Measurements from ENCODE around the gene MAP1S. TPM values are rescaled to one million over a fixed set of nuclear protein-coding genes. Genes with fewer than 3 reads are reported as not detected.
A peak's percentile ranks its signal among the peaks of the same experiment; 100 is the strongest.
"Not testable (repeated sequence)": the region's sequence is repeated elsewhere in the genome, so short reads cannot be mapped to it uniquely, and the experiment has no call there.

MAP1S gene
- total RNA-seq, 1 donor from 2014 or later = 111 TPM

- Histone ChIP-seq H3K4me1 (no peaks in the 10 kb centered on the region), H3K36me3 (no peaks in the 10 kb centered on the region), H3K27me3 (peaks cover 13% of the 10 kb centered on the region), H3K27ac (no peak overlapping the region), H3K9me3 (no peaks in the 10 kb centered on the region), H3K4me3 (peak overlapping the region in 1 of 2 donors; percentile 28)
- TF ChIP-seq, protein P1, sequence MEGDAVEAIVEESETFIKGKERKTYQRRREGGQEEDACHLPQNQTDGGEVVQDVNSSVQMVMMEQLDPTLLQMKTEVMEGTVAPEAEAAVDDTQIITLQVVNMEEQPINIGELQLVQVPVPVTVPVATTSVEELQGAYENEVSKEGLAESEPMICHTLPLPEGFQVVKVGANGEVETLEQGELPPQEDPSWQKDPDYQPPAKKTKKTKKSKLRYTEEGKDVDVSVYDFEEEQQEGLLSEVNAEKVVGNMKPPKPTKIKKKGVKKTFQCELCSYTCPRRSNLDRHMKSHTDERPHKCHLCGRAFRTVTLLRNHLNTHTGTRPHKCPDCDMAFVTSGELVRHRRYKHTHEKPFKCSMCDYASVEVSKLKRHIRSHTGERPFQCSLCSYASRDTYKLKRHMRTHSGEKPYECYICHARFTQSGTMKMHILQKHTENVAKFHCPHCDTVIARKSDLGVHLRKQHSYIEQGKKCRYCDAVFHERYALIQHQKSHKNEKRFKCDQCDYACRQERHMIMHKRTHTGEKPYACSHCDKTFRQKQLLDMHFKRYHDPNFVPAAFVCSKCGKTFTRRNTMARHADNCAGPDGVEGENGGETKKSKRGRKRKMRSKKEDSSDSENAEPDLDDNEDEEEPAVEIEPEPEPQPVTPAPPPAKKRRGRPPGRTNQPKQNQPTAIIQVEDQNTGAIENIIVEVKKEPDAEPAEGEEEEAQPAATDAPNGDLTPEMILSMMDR (IDR thresholded peaks at IDR 0.05) = no peak
- intact Hi-C loops (cut with DNase I) = no loop called here
- no peak for DNase-seq (ENCODE audit: low spot score in 2 of 2)
Measured at GRCh38 chr19:17778251-17778967, 59.1 kb downstream of the MAP1S start.

DNA sequence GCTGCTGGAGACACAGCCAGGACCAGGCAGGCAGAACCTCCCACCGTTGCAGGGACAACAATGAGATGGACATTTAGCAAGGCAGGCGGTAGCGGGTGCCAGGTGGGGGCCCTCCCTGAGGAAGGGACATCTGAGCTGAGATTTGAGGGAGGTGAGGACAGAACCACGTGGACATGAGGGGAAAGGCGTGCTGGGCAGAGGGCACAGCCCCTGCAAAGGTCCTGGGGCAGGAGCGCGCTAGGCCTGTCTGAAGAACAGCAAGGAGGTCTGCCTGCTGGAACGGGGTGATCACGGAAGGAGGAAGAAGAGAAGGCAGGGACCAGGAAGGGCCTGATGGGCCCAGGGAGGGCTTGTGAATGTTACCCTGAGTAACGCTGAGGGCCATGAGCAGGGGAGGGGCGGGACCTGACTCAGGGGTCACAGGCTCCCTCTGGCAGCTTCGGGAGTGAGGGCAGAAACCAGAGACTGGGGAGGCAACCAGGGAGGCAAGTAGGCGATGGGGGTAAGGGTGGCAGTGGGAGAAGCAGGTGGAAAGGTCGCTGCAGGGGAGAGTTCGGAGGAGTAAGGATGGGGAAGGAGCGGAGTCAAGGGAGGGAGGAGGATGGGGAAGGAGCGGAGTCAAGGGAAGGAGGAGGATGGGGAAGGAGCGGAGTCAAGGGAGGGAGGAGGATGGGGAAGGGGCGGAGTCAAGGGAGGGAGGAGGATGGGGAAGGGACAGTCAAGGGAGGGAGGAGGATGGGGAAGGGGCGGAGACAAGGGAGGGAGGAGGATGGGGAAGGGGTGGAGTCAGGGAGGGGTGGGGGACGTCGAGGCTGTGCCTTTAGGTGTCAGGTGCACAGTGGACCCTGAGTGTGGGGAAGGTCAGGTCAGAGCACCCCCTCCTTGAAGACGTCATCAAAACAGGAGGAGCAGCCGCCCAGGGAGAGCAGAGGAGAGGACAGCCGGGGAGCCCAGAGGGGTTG lies 60.0 kb downstream of the MAP1S start:
- TF ChIP-seq, protein P1 (IDR thresholded peaks at IDR 0.05) = no peak
- H3K36me3 ChIP-seq = no peaks in the 10 kb centered on the region
- intact Hi-C loops (cut with DNase I) = no loop called here
- H3K4me3 ChIP-seq = peak overlapping the region in 1 of 2 donors; percentile 28
- no peak for DNase-seq (ENCODE audit: low spot score in 2 of 2)
- no peaks in the 10 kb centered on the region for H3K4me1 ChIP-seq
- H3K27me3 ChIP-seq = peaks cover 13% of the 10 kb centered on the region
- H3K27ac ChIP-seq = no peak overlapping the region
- H3K9me3 ChIP-seq = no peaks in the 10 kb centered on the region

DNA sequence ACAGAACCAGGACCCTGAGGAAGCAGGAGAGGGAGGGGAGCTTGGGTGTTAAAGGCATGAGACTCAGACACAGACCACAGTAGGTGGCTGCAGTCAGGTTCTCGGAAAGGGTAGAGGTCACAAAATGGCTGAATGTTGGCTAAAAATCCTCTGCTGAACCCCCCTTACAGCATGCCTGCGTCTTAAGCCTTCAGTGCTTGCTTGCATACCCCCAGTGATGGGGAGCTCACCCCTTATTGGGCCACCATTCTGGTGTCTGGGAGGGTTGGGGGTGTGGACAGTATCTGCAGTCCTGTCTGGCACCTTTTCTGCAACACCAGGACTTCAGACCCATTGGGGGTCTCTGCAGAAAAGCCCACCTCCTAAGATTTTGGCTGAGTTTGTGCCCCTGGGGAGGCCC lies 61.5 kb downstream of the MAP1S start:
- Histone ChIP-seq H3K27ac (no peak overlapping the region), H3K27me3 (peaks cover 13% of the 10 kb centered on the region), H3K4me3 (no peak overlapping the region), H3K4me1 (no peaks in the 10 kb centered on the region), H3K36me3 (no peaks in the 10 kb centered on the region), H3K9me3 (no peaks in the 10 kb centered on the region)
- intact Hi-C loops (cut with DNase I) = no loop called here
- TF ChIP-seq, protein P1 (IDR thresholded peaks at IDR 0.05) = no peak
- no peak for DNase-seq (ENCODE audit: low spot score in 2 of 2)

DNA sequence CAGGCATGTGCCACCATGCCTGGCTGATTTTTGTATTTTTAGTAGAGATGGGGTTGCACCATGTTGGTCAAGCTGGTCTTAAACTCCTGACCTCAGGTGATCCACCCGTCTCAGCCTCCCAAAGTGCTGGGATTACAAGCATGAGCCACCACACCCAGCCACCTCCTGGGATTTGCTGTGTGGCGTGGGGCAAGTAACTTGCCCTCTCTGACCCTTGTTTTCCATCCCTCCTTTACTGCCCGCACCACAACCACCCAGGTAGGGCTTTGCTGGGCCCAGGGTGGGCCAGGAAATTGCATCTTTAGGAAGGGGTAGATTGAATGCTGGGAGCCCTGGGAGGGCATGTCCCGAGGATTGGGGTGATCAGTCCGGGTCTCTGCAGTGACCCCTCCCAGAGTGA lies 64.4 kb downstream of the MAP1S start:
- H3K4me1 ChIP-seq; H3K36me3 ChIP-seq; H3K27ac ChIP-seq; H3K4me3 ChIP-seq; H3K27me3 ChIP-seq; intact Hi-C loops (cut with DNase I); DNase-seq (ENCODE audit: low spot score in 2 of 2); H3K9me3 ChIP-seq: not testable (repeated sequence)

Other genes with a start within 250 kb of the MAP1S start
- 64.9 TPM for gene SLC27A1, start 249.0 kb upstream of the MAP1S start, total RNA-seq
- gene PGLS, start 207.8 kb upstream of the MAP1S start, total RNA-seq = 143 TPM
- 95.4 TPM for gene COLGALT1, start 163.8 kb upstream of the MAP1S start, total RNA-seq
- gene UNC13A, start 31.1 kb upstream of the MAP1S start, total RNA-seq = 2.2 TPM
- not detected for gene FCHO1, start 32.0 kb downstream of the MAP1S start, total RNA-seq
- 0.64 TPM for gene B3GNT3, start 75.7 kb downstream of the MAP1S start, total RNA-seq
- not detected for gene INSL3, start 102.0 kb downstream of the MAP1S start, total RNA-seq
- gene JAK3, start 128.5 kb downstream of the MAP1S start, total RNA-seq = 28.1 TPM
- 2,481 TPM for gene RPL18A, start 140.4 kb downstream of the MAP1S start, total RNA-seq
- not detected for gene SLC5A5, start 152.5 kb downstream of the MAP1S start, total RNA-seq
- gene CCDC124, start 213.5 kb downstream of the MAP1S start, total RNA-seq = 43.3 TPM
- not detected for gene KCNN1, start 247.6 kb downstream of the MAP1S start, total RNA-seq

Measured in ascending aorta (tissue), 2 donors.